NCI-H774 (cell line): ENCODE measurements around the gene DOLPP1.

Source experiments
- DNase-seq: peaks from one replicate; lab custom pipeline; 2025; lab: John Stamatoyannopoulos, UW

DOLPP1 gene, protein sequence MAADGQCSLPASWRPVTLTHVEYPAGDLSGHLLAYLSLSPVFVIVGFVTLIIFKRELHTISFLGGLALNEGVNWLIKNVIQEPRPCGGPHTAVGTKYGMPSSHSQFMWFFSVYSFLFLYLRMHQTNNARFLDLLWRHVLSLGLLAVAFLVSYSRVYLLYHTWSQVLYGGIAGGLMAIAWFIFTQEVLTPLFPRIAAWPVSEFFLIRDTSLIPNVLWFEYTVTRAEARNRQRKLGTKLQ

DNA sequence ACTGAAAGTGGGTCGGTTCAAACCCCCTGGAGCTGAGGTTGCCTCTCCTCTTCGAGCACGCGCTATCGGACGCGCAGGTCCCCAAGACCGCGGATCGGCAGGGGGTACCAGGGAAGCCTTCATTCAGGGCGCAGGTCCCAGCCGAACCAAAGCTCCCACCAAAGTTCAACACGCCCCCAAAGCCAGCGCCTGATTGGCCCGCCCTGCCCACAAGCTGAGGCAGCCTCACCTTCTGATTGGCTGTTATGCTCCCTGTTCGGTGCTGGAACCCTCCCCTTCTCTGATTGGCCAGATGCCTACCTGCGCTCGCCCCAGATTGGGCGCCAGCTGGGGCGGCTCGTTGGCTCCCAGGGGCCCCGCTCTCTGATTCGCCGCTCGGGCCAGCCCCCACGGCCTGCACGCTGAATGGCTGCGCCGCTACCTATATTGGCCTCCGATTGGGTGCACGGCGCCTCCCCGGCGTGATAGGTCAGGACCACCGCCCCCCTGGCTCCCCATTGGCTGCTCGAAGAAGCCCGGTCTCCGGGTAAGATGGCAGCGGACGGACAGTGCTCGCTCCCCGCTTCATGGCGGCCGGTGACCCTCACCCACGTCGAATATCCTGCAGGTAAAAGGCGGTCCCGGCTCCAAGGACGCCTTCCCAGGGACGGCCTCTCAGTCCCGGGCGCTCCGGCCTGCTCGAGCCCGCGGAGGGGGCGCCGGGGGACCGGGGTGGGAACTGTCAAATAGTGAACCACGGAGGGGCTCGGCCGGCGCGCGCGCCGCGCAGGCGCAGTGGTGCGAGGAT lies at the start of gene DOLPP1:
TSS of gene DOLPP1 (plus strand) at position 511 of the 787 bp plus-strand sequence. CDS start at position 532, 21 bp downstream.
- DNase-seq, result peak; percentile 100

DNA sequence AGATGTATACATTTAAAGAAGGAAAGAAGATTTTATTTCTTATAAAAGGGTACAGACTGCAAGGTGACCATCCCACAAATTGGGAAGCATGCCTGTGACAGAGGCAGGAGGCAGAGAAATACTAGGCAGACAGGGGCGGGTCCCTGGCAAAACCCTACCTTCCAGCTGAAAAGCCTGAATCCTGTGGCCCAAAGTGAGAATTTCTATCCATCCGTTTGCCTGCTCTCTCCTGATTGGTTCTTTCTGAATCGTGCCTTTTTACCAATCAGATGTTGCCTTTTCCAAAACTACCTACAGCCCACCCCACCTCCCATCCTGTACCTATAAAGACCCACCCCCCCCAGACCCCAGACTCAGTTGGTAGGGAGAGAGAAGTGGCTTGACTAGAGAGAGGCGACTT lies 49.4 kb upstream of the DOLPP1 start:
- DNase-seq, result no peak

DNA sequence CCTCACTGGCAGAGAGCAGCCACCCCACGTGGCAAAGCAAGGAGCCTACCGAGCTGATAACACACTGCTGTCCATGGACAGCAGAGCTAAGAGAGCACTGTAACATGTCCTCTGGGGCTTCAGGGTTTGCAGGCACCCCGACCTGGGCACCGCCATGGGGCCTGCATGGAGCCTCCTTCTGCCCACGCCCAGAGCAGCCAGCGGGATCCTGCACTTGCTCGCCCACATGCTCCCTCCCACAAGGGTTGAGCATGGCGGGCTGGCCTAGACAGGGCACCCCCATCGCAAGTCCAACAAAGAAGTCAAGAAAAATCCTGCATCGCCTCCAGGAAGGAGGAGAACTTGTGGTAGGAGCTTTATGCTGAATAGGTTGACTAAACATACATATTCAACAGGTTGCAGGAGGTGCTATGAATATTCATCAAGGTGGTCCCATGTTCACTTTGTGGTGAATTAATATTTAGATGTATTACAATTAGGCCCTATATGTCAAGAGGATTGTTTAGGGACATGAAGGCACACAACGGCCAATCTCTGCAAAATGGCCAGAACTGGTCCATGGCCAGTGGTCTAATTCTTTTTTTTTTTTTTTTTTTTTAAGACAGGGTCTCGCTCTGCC lies 48.3 kb upstream of the DOLPP1 start:
- no peak for DNase-seq

GRCh38 chr9:129033216-129033615 lies 47.7 kb upstream of the DOLPP1 start:
- no peak for DNase-seq

DNA sequence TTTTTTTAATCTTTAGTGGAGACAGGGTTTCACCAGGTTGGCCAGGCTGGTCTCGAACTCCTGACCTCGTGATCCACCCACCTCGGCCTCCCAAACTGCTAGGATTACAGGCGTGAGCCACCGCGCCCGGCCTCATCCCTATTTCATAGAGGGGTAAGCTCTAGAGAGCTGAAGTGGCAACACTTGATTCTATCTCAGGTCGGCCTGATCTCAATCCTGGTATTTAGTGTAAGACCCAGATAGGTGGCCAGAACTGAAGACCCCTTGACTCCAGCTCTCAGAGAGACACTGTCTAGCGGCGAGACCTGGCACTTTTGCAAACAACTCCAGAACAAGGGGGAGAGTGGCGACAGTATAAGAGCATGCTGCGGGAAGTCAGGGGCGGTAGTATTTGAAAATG lies 45.1 kb upstream of the DOLPP1 start:
- peak; percentile 57 for DNase-seq

DNA sequence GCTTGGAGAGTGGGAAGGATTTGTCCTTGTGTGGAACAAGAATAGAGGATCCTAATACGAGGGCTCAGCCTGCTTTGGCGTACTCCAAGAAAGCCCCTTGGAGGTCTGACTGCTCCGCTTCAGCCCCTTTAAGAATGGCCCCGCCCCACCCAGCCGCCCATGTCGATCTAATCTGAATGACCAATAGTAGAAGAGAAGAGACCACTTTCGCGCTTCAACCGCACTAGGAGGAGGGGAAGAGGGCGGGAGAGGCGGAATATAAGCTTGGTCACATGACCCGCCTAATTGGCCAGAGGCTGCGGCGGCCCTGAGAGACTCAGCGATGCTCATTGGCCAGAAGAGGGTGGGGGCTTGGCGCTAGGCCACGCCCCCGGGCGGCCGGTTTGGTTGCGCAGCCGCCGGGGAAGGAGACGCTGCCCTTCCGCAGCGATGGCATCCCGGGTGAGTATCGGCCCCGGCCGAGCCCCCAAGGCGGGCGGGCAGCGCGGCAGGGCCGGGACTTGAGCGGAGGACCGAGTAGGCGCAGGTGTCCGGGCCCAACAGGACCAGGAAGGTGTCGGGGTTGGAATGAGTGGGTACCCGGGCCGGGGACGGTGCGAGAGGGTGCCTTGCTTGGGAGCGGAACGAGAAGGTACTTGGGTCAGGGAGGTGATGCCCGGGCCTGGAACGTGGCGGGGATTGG lies 44.5 kb upstream of the DOLPP1 start, which contains the start of gene MIGA2:
TSS of gene MIGA2 (plus strand) at position 386 of the 682 bp plus-strand sequence. CDS start 3,969 bp downstream, outside the sequence.
- DNase-seq, result peak; percentile 99

GRCh38 chr9:129036923-129037766 lies 43.8 kb upstream of the DOLPP1 start:
- no peak for DNase-seq

DNA sequence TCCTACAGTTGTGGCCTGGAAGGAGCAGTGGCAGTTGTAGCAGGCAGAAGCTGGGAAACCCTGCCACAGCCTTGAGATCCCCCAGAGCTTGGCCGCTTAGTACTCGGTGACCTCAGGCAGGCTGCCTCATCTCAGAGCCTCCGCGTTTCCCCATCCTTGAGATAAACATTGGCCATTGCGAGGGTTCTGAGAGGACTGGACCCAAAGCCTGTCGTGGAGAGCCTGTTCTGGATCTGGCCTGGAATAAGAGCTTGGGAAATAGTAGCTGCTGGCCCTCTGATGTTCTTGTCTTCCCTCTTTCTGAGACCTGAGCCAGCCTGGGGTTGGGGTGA lies 43.2 kb upstream of the DOLPP1 start:
- no peak for DNase-seq

GRCh38 chr9:129038109-129038852 lies 42.6 kb upstream of the DOLPP1 start:
- DNase-seq, result no peak

- no peak for DNase-seq
Measured at GRCh38 chr9:129040113-129040643, 40.7 kb upstream of the DOLPP1 start.

DNA sequence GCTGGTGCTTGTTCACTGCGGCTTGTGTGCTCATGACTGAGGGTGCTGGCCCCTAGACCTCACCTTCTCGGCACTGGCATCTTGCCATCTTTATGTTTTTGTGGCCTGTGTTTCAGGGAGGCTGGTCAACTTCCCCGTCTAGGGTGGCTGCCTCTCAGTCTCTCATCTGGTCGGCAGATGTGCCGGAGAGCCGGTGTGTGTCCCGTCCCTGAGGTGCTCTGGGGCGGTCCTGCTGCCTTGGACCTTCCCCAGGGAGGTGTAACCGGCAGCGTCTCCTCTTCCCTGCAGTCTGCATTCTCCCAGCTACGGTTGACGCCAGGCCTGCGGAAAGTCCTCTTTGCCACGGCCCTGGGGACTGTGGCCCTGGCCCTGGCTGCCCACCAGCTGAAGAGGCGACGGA lies 38.9 kb upstream of the DOLPP1 start:
- DNase-seq, result no peak

GRCh38 chr9:129052592-129052991 lies 28.3 kb upstream of the DOLPP1 start:
- DNase-seq, result no peak

DNA sequence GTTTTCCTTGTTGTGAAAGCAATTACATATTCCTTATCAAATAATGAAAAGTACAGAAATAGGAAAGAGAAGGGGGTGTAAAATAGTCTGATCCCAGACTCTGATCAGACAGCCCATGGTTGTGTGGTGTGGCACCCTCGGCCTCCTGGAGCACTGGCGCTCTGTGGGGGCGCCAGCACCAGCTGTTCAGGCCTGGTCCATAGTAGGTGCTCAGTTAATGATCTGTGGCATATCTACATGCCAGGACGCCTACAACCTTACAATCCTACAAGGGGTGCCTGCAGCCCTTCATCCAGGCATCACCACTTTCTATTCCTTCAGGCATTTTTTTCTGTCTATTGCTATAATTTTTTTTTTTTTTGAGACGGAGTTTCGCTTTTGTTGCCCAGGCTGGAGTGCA lies 27.9 kb upstream of the DOLPP1 start:
- DNase-seq, result no peak

DNA sequence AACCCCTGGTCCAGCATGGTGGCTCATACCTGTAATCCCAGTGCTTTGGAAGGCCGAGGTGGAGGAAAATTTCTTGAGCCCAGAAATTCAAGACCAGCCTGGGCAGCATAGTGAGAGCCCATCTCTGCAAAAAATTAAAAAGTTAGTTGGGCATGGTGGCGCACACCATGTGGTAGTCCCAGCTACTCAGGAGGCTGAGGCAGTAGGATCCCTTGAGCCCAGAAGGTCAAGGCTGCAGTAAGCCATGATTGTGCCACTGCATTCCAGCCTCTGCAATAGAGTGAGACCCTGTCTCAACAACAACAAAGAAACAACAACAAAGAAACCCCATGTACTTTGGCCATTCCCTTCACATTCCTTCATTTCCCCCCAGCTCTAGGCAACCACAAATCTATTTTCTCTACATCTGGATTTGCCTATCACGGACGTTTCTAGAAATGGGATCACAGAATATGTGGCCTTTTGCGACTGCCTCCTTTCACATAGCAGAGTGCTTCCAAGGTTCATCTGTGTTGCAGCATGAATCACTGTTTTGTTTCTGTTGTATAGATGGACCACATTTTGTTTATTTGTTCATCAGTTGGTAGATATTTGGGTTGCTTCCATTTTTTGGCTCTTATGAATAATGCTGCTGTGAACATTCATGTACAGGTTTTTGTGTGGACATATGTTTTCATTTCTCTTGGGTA lies 26.6 kb upstream of the DOLPP1 start:
- no peak for DNase-seq

DNA sequence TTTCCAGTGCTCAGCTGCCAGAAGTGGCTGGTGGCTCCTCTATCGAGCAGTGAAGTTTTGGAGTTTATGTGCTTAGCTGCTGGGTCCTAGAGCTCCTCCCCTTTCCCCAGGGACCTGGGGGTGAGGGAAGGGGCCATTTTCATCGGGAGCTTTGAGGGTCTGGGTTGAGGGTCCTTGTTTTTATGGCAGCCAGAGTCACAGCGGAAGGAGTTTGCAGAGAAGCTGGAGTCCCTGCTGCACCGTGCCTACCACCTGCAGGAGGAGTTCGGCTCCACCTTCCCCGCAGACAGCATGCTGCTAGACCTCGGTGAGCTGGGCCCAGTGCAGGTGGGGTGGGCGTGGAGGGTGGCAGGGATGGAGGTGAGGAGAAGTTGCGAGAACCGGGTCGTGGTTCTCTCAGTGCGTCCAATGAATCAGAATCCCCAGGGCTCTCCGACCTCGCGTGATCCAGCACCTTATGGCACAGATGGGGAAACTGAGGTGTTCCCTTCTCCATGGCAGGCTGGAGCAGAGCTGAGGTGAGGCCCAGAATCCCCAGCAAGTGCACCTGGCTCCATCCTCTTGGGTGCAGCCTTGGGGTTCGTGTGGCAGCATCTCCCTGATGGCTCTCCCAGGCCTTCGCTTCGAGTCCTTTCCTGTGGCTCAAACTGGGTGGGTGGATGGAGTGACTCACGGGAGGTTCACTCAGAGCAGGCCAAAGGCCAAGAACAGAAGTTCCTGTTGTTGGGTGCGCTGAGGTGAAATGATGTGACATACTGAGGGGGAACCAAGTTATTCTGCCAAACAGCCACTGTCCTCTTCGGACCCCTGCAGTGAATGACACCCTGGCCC lies 21.7 kb upstream of the DOLPP1 start:
- no peak for DNase-seq

GRCh38 chr9:129059796-129060785 lies 20.8 kb upstream of the DOLPP1 start:
- no peak for DNase-seq

DNA sequence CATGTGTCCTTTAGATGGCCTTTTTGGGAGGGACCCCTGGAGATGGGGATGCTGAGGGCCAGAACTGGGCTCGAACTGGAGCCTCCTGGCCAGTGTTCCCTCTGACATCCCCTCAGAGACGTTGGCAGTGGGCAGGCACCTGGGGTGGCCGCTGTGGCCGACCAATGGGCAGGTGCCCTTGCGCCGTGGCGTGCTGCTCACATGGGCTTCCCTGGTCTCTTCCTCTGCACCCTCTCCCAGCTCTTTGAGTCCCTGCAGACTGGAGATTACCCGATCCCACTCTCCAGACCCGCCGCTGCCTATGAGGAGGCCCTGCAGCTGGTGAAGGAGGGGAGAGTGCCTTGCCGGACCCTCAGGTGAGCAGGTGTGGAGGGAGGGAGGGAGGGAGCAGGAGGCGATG lies 19.9 kb upstream of the DOLPP1 start:
- DNase-seq, result no peak

- DNase-seq, result no peak
Measured at GRCh38 chr9:129063061-129063460, 17.9 kb upstream of the DOLPP1 start.
